Glomerular visceral epithelial cell (primary cell): Measurements from ENCODE around the gene TCF20.

Source experiments
- DNase-seq: peaks from one replicate; pipeline ENCODE4 v3.0.0-alpha.2; 2016; ENCODE audit errors: extremely low spot score

The TCF20 gene

DNA sequence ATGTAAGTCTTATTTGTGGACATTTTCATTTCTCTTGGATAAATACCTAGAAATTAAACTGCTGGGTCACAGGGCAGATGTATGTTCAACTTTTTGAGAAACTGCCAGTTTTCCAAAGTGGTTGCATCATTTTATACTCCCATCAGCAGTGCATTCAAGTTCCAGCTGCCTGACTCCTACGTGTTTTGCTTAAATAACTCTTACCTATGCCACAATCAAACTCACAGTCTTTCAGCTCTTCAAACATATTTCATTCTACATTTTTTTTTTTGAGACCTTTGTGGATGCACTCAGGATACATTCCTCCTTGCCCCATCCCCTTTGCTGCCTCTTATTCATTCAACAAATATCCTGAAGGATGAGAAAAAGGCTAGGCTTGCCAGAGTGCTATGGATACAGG is 9.2 kb downstream of the TCF20 start:
- no peak for DNase-seq

GRCh38 chr22:42258126-42258525 is 12.3 kb downstream of the TCF20 start:
- DNase-seq = no peak

GRCh38 chr22:42257386-42257785 is 13.1 kb downstream of the TCF20 start:
- DNase-seq = no peak

- DNase-seq = no peak
Measured at GRCh38 chr22:42256930-42257329, 13.5 kb downstream of the TCF20 start.

DNA sequence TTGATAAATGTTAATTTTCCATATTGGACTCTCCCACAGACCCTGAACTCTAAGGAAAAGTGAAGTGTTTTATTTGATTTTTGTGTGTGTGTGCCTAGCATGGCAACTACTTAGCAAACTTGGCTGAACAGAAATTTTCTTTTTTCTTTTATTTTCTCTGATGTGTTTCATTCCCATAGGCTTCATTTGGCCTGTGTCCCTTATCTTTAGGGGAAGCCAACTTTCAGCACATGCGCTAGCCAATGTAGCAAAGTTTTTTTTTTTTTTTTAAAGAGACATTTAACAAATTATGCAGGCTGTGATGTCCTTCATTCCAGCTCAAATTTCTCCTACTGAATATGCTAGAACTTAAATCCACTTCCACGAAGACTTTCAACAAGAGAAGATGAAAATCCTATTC is 14.2 kb downstream of the TCF20 start:
- no peak for DNase-seq

GRCh38 chr22:42249831-42250230 is 20.6 kb downstream of the TCF20 start:
- no peak for DNase-seq

- DNase-seq = no peak
Measured at GRCh38 chr22:42248995-42249394, 21.5 kb downstream of the TCF20 start.

DNA sequence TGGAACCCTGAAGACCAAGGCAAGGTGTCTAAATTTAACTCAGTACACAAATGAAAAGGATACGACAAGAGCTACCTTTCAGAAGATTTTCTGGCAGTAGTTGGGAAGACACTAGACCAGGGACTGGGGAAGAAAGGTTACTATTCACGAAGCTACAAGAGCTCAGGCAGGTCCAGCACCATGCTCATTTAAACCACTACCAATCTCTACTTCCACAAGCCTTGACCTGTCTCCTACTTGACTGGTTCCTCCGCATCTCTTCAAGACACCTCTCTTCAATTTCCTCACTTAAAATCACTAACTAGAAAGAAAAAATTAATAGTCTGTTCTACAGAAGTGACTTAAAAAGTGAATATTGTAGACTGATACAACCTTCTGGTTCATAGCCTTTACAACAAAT is 22.9 kb downstream of the TCF20 start:
- no peak for DNase-seq

- DNase-seq = no peak
Measured at GRCh38 chr22:42243802-42244060, 26.7 kb downstream of the TCF20 start.

DNA sequence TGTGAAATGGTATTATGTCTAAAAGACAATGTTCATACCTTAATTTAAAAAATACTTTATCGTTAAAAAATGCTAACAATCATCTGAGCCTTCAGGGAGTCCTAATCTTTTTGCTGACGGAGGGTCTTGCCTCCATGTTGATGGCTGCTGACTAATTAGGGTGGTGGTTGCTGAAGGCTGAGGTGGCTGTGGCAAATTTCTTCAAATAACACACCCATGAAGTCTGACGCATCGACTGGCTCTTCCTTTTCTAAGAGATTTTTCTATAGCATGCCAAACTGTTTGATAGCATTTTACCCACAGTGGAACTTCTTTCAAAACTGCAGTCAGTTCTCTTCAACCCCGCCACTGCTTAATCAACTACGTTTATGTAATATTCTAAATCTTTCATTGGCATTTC is 33.6 kb downstream of the TCF20 start:
- no peak for DNase-seq

DNA sequence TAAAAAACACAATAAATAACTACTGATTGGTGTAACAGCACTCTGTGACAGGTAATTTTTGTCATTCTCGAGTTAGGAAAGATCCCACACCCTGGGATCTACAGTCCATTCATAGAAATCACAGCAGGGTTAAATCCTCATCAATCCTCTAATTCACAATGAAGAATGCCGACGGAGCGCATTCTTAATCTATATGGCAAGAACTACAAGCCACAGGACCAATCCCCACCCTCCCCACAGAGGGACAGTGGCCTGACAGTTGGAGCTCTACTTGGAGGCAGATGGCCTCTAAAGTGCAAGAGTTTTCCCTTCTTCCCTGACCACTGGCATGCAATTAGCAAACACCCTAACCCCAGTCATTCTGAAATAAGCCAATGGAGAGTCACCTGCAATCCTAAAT is 34.2 kb downstream of the TCF20 start:
- DNase-seq = no peak

GRCh38 chr22:42233879-42234278 is 36.6 kb downstream of the TCF20 start:
- DNase-seq = no peak

- no peak for DNase-seq
Measured at GRCh38 chr22:42231929-42232328, 38.5 kb downstream of the TCF20 start.

DNA sequence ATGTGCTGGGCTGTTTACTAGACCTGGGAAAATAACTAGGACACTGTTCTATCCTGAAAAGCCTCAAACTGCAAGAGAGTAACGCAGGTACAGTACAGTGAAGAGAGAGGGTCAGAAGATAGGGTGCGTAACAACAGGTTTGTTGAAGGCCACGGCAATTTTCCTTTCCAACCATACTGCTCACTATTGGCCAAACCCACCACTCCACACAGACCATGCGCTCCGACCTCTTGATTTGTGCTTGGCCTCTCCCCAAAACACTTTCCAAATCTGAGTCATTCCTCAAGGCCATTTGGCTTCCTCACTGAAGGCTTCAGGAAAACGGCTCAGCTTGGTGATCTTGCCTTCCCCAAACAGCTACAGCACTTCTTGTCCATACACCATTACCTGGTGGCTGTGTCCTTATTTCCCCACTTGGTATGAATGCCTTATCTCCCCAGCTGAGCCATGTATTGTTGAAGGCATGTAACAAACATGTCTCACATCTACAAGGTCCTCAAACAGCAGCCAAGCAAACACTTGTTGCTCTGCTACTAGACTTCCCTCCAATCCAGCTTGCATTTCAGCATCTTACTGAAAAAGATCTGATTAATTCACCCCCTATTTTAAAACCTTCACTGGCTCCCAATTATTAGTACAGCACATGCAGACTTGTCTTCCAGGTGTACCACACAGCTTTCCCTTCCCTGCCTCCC is 40.9 kb downstream of the TCF20 start:
- no peak for DNase-seq

- DNase-seq = no peak
Measured at GRCh38 chr22:42228483-42228882, 42.0 kb downstream of the TCF20 start.

- no peak for DNase-seq
Measured at GRCh38 chr22:42227435-42227834, 43.0 kb downstream of the TCF20 start.

GRCh38 chr22:42225841-42226240 is 44.6 kb downstream of the TCF20 start:
- no peak for DNase-seq

DNA sequence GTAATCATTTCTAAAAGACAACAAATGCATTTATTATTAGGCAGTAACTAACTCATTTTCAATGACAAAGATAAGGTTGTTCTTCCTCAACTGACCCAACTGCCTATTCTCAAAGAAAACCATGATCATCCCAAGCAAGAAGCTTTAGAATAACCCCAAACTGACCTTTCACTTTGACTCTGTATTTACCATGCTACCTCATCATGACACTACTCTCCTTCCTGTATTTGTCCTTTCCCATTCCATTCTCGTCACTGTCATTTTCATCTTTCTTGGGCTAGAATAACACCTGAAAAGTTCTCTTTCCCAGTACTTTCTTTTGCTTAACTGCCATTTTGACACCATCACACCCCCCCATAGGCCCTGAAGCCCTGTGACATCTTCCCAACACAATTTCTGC is 48.3 kb downstream of the TCF20 start:
- no peak for DNase-seq
